Neural progenitor cell (in vitro differentiated cells): ENCODE data around the gene ZNF337. TPM values are rescaled to one million over a fixed set of nuclear protein-coding genes. Genes with fewer than 3 reads are reported as not detected.

Source experiments
- DNase-seq: peaks from one replicate; pipeline ENCODE4 v3.0.0-alpha.2; 2016; ENCODE audit warnings: low spot score
- H2AFZ ChIP-seq: fragments of 200-600 bp; sonication (generic); replicated peaks from 2 replicates; pipeline ENCODE4 v1.6.1; 2016; ENCODE audit warnings: antibody characterized with exemption
- H3F3A ChIP-seq: fragments of 200-600 bp; sonication (generic); 2 replicates; pipeline ENCODE4 v1.6.1; 2016; ENCODE audit warnings: antibody characterized with exemption, low read depth
- H3K27ac ChIP-seq: fragments of 200-600 bp; sonication (generic); 2 replicates; pipeline ENCODE4 v1.5.1; 2016; ENCODE audit warnings: mild to moderate bottlenecking
- H3K27me3 ChIP-seq: fragments of 200-600 bp; sonication (generic); 2 replicates; pipeline ENCODE4 v1.6.1; 2016; ENCODE audit warnings: mild to moderate bottlenecking, moderate library complexity
- H3K36me3 ChIP-seq: fragments of 200-600 bp; sonication (generic); 2 replicates; pipeline ENCODE4 v1.5.1; 2016
- H3K4me1 ChIP-seq: fragments of 200-600 bp; sonication (generic); 2 replicates; pipeline ENCODE4 v1.6.1; 2016; ENCODE audit warnings: mixed run types
- H3K4me2 ChIP-seq: fragments of 200-600 bp; sonication (generic); 2 replicates; pipeline ENCODE4 v1.6.1; 2016
- H3K4me3 ChIP-seq: fragments of 200-600 bp; sonication (generic); 2 replicates; pipeline ENCODE4 v1.5.1; 2016
- H3K79me2 ChIP-seq: fragments of 200-600 bp; sonication (generic); 2 replicates; pipeline ENCODE4 v1.6.1; 2016; ENCODE audit warnings: low read depth
- H3K9ac ChIP-seq: fragments of 200-600 bp; sonication (generic); 2 replicates; pipeline ENCODE4 v1.6.1; 2016
- H3K9me3 ChIP-seq: fragments of 200-600 bp; sonication (generic); 2 replicates; pipeline ENCODE4 v1.5.1; 2016; ENCODE audit warnings: low read depth
- H4K20me1 ChIP-seq: fragments of 200-600 bp; sonication (generic); 2 replicates; pipeline ENCODE4 v1.6.1; 2016; ENCODE audit warnings: low read depth
- H3K27ac Mint-ChIP-seq: 3 replicates; pipeline ENCODE4 v1.8.0; 2021; ENCODE audit warnings: mixed read lengths
- H3K27me3 Mint-ChIP-seq: 2 replicates; pipeline ENCODE4 v1.8.0; 2022; ENCODE audit warnings: low read depth, mild to moderate bottlenecking, inconsistent platforms, moderate library complexity, mixed read lengths; ENCODE audit not compliant: insufficient read depth
- H3K36me3 Mint-ChIP-seq: 3 replicates; pipeline ENCODE4 v1.8.0; 2021; ENCODE audit warnings: mixed read lengths
- H3K4me1 Mint-ChIP-seq: 3 replicates; pipeline ENCODE4 v1.8.0; 2021; ENCODE audit warnings: mixed read lengths
- H3K4me3 Mint-ChIP-seq: 3 replicates; pipeline ENCODE4 v1.8.0; 2021; ENCODE audit warnings: mild to moderate bottlenecking, moderate library complexity, mixed read lengths
- H3K9me3 Mint-ChIP-seq: 3 replicates; pipeline ENCODE4 v1.8.0; 2020; ENCODE audit warnings: mixed read lengths
- EZH2 ChIP-seq: fragments of 200-600 bp; sonication (generic); IDR thresholded peaks from 2 replicates; pipeline ENCODE4 v1.6.1; 2017; ENCODE audit warnings: antibody characterized with exemption, mild to moderate bottlenecking, moderate library complexity
- EZH2phosphoT487 ChIP-seq: fragments of 200-600 bp; sonication (generic); IDR thresholded peaks from 2 replicates; pipeline ENCODE4 v1.6.1; 2017; ENCODE audit warnings: antibody characterized with exemption
- small RNA-seq: library from RNA; depleted of rRNA; stranded (forward); fragments of <200 nt; gene quantifications from one replicate; pipeline ENCODE3, GENCODE V24; 2015
- total RNA-seq: library from RNA; depleted of rRNA; stranded (reverse); fragments of >200 nt; gene quantifications from 2 replicates; pipeline ENCODE4 v1.2.3, GENCODE V29; 2015; ENCODE audit warnings: low replicate concordance
- TF ChIP-seq, protein P1 (sequence below): fragments of 200-600 bp; sonication (generic); IDR thresholded peaks from 2 replicates; pipeline ENCODE4 v1.5.1; 2017; ENCODE audit warnings: antibody characterized with exemption, mild to moderate bottlenecking

The ZNF337 gene
- total RNA-seq, 1 donor from 2014 or later: 22.4 TPM

- no peaks in the 10 kb centered on the region for H4K20me1 ChIP-seq
- no peak overlapping the region for H3K27ac Mint-ChIP-seq
- no peak overlapping the region for H3K4me3 ChIP-seq
- DNase-seq: no peak
- peaks cover 6% of the 10 kb centered on the region for H3K9me3 Mint-ChIP-seq
- H3K27ac ChIP-seq: no peak overlapping the region
- peaks cover 13% of the 10 kb centered on the region for H3F3A ChIP-seq
- H2AFZ ChIP-seq: no peak overlapping the region
- peaks cover 7% of the 10 kb centered on the region for H3K4me1 ChIP-seq
- H3K27me3 Mint-ChIP-seq: peaks cover 8% of the 10 kb centered on the region
- peaks cover 30% of the 10 kb centered on the region for H3K27me3 ChIP-seq
- H3K4me1 Mint-ChIP-seq: peaks cover 18% of the 10 kb centered on the region
- H3K36me3 Mint-ChIP-seq: peaks cover 7% of the 10 kb centered on the region
- no peak overlapping the region for H3K4me2 ChIP-seq
- H3K4me3 Mint-ChIP-seq: no peak overlapping the region
- no peak overlapping the region for H3K9ac ChIP-seq
- H3K36me3 ChIP-seq: no peaks in the 10 kb centered on the region
- TF ChIP-seq, protein P1, sequence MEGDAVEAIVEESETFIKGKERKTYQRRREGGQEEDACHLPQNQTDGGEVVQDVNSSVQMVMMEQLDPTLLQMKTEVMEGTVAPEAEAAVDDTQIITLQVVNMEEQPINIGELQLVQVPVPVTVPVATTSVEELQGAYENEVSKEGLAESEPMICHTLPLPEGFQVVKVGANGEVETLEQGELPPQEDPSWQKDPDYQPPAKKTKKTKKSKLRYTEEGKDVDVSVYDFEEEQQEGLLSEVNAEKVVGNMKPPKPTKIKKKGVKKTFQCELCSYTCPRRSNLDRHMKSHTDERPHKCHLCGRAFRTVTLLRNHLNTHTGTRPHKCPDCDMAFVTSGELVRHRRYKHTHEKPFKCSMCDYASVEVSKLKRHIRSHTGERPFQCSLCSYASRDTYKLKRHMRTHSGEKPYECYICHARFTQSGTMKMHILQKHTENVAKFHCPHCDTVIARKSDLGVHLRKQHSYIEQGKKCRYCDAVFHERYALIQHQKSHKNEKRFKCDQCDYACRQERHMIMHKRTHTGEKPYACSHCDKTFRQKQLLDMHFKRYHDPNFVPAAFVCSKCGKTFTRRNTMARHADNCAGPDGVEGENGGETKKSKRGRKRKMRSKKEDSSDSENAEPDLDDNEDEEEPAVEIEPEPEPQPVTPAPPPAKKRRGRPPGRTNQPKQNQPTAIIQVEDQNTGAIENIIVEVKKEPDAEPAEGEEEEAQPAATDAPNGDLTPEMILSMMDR: no peak
- TF ChIP-seq EZH2 (no peak), EZH2phosphoT487 (no peak)
- peaks cover 7% of the 10 kb centered on the region for H3K79me2 ChIP-seq
- no peaks in the 10 kb centered on the region for H3K9me3 ChIP-seq
Measured at GRCh38 chr20:25626779-25627178, 69.9 kb downstream of the ZNF337 start.

DNA sequence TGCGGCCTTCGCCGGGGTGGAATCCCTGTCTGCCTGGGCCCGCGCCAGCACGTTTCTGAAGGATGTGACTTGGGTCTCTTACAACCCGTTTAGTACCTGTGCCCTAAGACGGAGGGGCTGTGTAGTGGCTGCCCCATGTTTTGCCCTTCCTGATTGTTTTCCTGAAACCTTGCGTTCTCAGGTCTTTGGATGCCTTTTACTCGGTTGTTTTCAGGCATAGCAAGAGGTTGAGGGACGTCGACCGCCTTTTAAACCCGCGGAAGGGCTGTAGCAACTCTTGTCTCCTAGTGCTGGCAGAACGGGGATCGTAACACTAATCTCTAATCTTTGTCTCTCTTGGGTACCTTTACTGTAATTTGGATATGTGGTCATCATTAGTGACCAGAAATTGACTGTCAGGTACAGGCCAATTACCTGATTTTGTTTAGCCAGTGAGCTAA is 72.1 kb downstream of the ZNF337 start:
- H4K20me1 ChIP-seq: no peaks in the 10 kb centered on the region
- TF ChIP-seq EZH2: no peak
- no peak for TF ChIP-seq EZH2phosphoT487
- TF ChIP-seq, protein P1: no peak
- H3K4me3 ChIP-seq: peak overlapping the region; percentile 52
- H3K4me3 Mint-ChIP-seq: peak overlapping the region; percentile 86
- H3K9ac ChIP-seq: no peak overlapping the region
- H3K4me2 ChIP-seq: peak overlapping the region; percentile 83
- H3K79me2 ChIP-seq: peaks cover 9% of the 10 kb centered on the region
- peaks cover 7% of the 10 kb centered on the region for H3K27me3 Mint-ChIP-seq
- H3K27ac ChIP-seq: no peak overlapping the region
- peaks cover 31% of the 10 kb centered on the region for H3K27me3 ChIP-seq
- H3K9me3 Mint-ChIP-seq: peaks cover 2% of the 10 kb centered on the region
- no peaks in the 10 kb centered on the region for H3K9me3 ChIP-seq
- H2AFZ ChIP-seq: peak overlapping the region; percentile 82
- no peaks in the 10 kb centered on the region for H3K36me3 ChIP-seq
- H3K4me1 ChIP-seq: peaks cover 7% of the 10 kb centered on the region
- peaks cover 15% of the 10 kb centered on the region for H3K36me3 Mint-ChIP-seq
- peaks cover 18% of the 10 kb centered on the region for H3K4me1 Mint-ChIP-seq
- H3F3A ChIP-seq: peaks cover 13% of the 10 kb centered on the region
- DNase-seq: no peak
- peak overlapping the region; percentile 94 for H3K27ac Mint-ChIP-seq

Small RNAs within 50 kb of the gene (small RNA-seq; reads per million reads assigned to genes)
- not detected for gene RN7SL594P

Other genes starting within 250 kb of the ZNF337 start
- gene NINL, start 111.3 kb downstream of the ZNF337 start, total RNA-seq: 21.5 and 32.2 TPM in 2 replicates
- 3.5 and 3.8 TPM in 2 replicates for gene NANP, start 72.8 kb downstream of the ZNF337 start, total RNA-seq